Gastrocnemius medialis (tissue), 4 donors: Measurements from ENCODE around the gene MADD. TPM values are rescaled to one million over a fixed set of nuclear protein-coding genes. Genes with fewer than 3 reads are reported as not detected.

Experiments
- ATAC-seq, 2 donors: fragments of 150-250 bp; one replicate each; pipeline ENCODE4 v1.9.1; 2016
- DNase-seq, 2 donors: peaks; one replicate each; pipeline ENCODE4 v3.0.0-alpha.2; 2019
- H3K27ac ChIP-seq, 4 donors: fragments of 200-600 bp; sonication (generic); 1 replicate in 1 of 4; 2 replicates in 3 of 4; pipeline ENCODE4 v1.5.1; 2016 to 2018; ENCODE audit warnings: mild to moderate bottlenecking in 2 of 4, moderate library complexity in 1 of 4
- H3K27me3 ChIP-seq, 3 donors: fragments of 200-600 bp; sonication (generic) in 2 of 3; 1 replicate in 1 of 3; 2 replicates in 2 of 3; pipeline versions ENCODE4 v1.5.1 to v1.6.0; 2016 to 2019; ENCODE audit warnings: mild to moderate bottlenecking in 1 of 3, moderate library complexity in 1 of 3
- H3K36me3 ChIP-seq, 2 donors: fragments of 200-600 bp; sonication (generic) in 1 of 2; one replicate each; pipeline ENCODE4 v1.5.1; 2017 to 2018
- H3K4me1 ChIP-seq, 2 donors: fragments of 200-600 bp; sonication (generic) in 1 of 2; one replicate each; pipeline ENCODE4 v1.5.1; 2016 to 2017; ENCODE audit warnings: mild to moderate bottlenecking in 2 of 2
- H3K4me3 ChIP-seq, 4 donors: fragments of 200-600 bp; sonication (generic) in 3 of 4; 1 replicate in 1 of 4; 2 replicates in 3 of 4; pipeline ENCODE4 v1.5.1; 2016 to 2019; ENCODE audit warnings: mild to moderate bottlenecking in 2 of 4
- H3K9me3 ChIP-seq, 3 donors: fragments of 200-600 bp; sonication (generic) in 2 of 3; 1 replicate in 1 of 3; 2 replicates in 2 of 3; pipeline ENCODE4 v1.5.1; 2016 to 2019
- POLR2A ChIP-seq, 2 donors: fragments of 450-650 bp; IDR thresholded peaks; one replicate each; pipeline ENCODE4 v1.6.1; 2017; ENCODE audit warnings: antibody characterized with exemption in 2 of 2, mild to moderate bottlenecking in 2 of 2, moderate library complexity in 2 of 2
- in situ Hi-C, 4 donors: fragments of 200-750 bp; cut with MboI; loops; one replicate each; pipeline versions ENCODE4 v1.15.0 to v1.8.0; 2017; ENCODE audit warnings: low sequenced_read_pairs in 4 of 4
- intact Hi-C: fragments of 100-400 bp; cut with DNase I; formaldehyde crosslinking; loops from one replicate; pipeline ENCODE4 v1.15.1; 2023; ENCODE audit warnings: low total_unique reads
- total RNA-seq, 4 donors: library from RNA; depleted of rRNA; stranded (reverse); fragments of >200 nt; gene quantifications; one replicate each; pipeline versions ENCODE4 v1.1.0 to v1.2.3, GENCODE V29; 2016
- TF ChIP-seq, protein P1 (sequence below), 5 experiments: fragments of 450-650 bp in 3 of 5; fragments of 200-600 bp in 2 of 5; sonication (generic) in 2 of 5; IDR thresholded peaks in 4 of 5; conservative IDR thresholded peaks in 1 of 5; 1 replicate in 4 of 5; 2 replicates in 1 of 5; pipeline ENCODE4 v1.5.1; 2016 to 2019; ENCODE audit warnings: antibody characterized with exemption in 5 of 5, mild to moderate bottlenecking in 3 of 5, moderate library complexity in 3 of 5

The MADD gene
- total RNA-seq, 4 donors from 2014 or later: 39.4 to 47.9 (median 41.6) TPM

DNA sequence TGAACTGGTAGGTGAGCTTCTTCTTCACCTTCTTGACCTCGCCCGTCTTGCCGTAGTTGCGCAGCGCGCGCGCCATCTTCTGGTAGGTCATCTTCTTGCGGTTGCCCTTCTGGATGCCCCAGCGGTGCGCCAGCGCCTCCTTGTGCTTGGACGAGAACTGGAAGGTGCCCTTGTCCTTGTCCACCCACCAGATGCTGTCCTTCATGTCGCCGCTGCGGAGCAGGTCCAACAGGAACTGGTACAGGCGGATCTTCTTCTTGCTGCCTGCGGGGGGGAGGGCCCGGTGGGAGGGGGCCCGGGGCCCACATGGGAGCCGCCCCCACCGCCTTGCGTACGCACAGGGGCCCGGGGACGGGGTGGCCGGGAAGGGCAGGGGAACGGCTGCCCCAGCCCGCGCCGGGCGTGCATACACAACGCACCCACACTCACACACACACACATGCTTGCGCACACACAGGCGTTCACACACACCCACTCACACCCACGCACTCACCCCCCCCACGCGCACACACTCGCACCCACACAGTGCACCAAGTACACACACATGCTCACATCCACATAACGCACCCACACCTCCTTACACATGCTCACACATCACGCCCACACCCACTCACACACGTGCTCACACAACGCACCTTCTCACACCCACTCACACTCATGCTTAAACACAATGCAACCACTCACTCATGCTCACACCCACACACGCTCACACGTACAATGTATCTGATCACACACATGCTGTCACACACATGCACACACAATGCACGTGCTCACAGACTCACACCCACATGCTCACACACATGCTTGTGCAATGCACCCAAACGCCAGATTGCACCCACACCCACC, 85.6 kb downstream of the MADD start:
- ATAC-seq: peak; percentile 94 to 97
- intact Hi-C loops: loop anchor here (1.0 to 5.0 kb wide), 7 partner anchors 25 to 467 kb away; partner anchors contain the start of genes DDB2 and MADD
- in situ Hi-C loops: loop anchor here in 3 of 4 donors (10.0 to 25.0 kb wide), 4 partner anchors 101 to 468 kb away; partner anchors contain the start of genes ACP2 (in 2 of the 3), NR1H3 (in 1 of the 3) and PACSIN3 (in 1 of the 3)

DNA sequence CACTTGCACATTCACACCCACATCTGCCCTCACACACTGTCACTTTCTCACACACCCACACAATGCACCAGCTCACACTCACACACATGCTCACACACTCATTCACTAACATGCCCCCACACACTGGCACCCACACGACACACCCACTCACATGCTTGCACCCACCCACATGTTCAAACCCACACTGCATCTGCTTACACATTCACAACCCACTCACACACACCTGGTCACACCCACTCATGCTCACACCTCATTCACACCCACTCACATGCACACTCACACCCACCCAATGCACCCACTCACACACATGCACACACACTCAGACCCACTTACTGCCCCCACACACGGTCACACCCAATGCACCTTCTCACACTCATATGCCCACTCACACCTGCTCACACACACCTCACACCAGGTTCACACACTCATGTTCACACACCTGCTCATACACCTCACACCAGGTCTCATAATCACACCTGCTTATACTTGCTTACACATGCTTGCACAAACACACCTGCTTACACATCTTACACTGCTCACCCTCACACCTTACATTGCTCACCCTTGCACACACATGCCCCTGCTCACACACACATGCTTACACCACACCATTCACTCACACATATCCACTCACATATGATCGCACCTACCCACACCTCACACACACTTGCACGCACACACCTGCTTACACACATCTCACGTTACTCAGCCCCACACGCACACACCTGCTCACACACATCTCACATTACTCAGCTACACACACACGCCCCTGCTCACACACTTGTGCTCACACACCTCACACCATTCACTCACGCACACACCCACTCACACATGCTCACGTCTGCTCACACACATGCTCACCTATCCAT, 86.4 kb downstream of the MADD start:
- H3K27me3 ChIP-seq: no peaks in the 10 kb centered on the region
- no peak for DNase-seq
- H3K9me3 ChIP-seq: no peaks in the 10 kb centered on the region
- intact Hi-C loops (loop anchor here (5.0 kb wide), 1 partner anchor 194 kb away; no protein-coding TSS in a partner anchor), in situ Hi-C loops (loop anchor here in 3 of 4 donors (10.0 to 25.0 kb wide), 4 partner anchors 102 to 469 kb away; partner anchors contain the start of genes ACP2 (in 2 of the 3), NR1H3 (in 1 of the 3) and PACSIN3 (in 1 of the 3))
- peak overlapping the region in 1 of 4 donors; percentile 89 for H3K27ac ChIP-seq
- H3K4me1 ChIP-seq: peaks cover 10 to 11% of the 10 kb centered on the region in 2 donors
- H3K36me3 ChIP-seq: no peaks in the 10 kb centered on the region
- no peak for ATAC-seq
- TF ChIP-seq, protein P1, sequence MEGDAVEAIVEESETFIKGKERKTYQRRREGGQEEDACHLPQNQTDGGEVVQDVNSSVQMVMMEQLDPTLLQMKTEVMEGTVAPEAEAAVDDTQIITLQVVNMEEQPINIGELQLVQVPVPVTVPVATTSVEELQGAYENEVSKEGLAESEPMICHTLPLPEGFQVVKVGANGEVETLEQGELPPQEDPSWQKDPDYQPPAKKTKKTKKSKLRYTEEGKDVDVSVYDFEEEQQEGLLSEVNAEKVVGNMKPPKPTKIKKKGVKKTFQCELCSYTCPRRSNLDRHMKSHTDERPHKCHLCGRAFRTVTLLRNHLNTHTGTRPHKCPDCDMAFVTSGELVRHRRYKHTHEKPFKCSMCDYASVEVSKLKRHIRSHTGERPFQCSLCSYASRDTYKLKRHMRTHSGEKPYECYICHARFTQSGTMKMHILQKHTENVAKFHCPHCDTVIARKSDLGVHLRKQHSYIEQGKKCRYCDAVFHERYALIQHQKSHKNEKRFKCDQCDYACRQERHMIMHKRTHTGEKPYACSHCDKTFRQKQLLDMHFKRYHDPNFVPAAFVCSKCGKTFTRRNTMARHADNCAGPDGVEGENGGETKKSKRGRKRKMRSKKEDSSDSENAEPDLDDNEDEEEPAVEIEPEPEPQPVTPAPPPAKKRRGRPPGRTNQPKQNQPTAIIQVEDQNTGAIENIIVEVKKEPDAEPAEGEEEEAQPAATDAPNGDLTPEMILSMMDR (IDR thresholded peaks at IDR 0.05 in 4 of 5, conservative IDR thresholded peaks at IDR 0.05 in 1 of 5): no peak
- no peak for TF ChIP-seq POLR2A (IDR thresholded peaks at IDR 0.05)
- no peak overlapping the region for H3K4me3 ChIP-seq

More for the DNA sequence above, 85.6 kb downstream of the MADD start:
- Histone ChIP-seq H3K4me1 (peaks cover 10 to 11% of the 10 kb centered on the region in 2 donors), H3K36me3 (no peaks in the 10 kb centered on the region), H3K27ac (peak overlapping the region; percentile 80 to 92 (median 85)), H3K9me3 (no peaks in the 10 kb centered on the region), H3K27me3 (no peaks in the 10 kb centered on the region), H3K4me3 (peak overlapping the region; percentile 53 to 70 (median 60))
- TF ChIP-seq, protein P1 (IDR thresholded peaks at IDR 0.05 in 4 of 5, conservative IDR thresholded peaks at IDR 0.05 in 1 of 5): peak; percentile 92 to 98 (median 96)
- no peak for TF ChIP-seq POLR2A (IDR thresholded peaks at IDR 0.05)
- peak; percentile 93 to 97 for DNase-seq

DNA sequence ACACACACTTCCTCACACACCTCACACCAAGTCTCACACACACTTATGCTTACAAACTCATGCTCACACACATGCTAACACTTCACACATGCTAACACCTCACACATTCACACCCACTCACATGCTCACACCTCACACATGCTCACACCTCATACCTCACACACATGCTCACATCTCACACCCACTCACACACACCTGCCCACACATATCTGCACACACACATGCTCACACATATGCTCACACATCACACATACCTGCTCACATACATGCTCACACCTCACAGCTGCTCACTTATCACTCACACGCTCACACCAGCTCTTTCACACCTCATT, 87.0 kb downstream of the MADD start:
- H3K4me1 ChIP-seq: peaks cover 10 to 11% of the 10 kb centered on the region in 2 donors
- TF ChIP-seq, protein P1 (IDR thresholded peaks at IDR 0.05 in 4 of 5, conservative IDR thresholded peaks at IDR 0.05 in 1 of 5): no peak
- TF ChIP-seq POLR2A (IDR thresholded peaks at IDR 0.05): no peak
- intact Hi-C loops: loop anchor here (5.0 kb wide), 1 partner anchor 195 kb away; no protein-coding TSS in a partner anchor
- no peaks in the 10 kb centered on the region for H3K9me3 ChIP-seq
- DNase-seq (no peak), ATAC-seq (no peak)
- no peaks in the 10 kb centered on the region for H3K27me3 ChIP-seq
- H3K36me3 ChIP-seq: no peaks in the 10 kb centered on the region
- in situ Hi-C loops: loop anchor here in 3 of 4 donors (10.0 to 25.0 kb wide), 4 partner anchors 102 to 470 kb away; partner anchors contain the start of genes ACP2 (in 2 of the 3), NR1H3 (in 1 of the 3) and PACSIN3 (in 1 of the 3)
- H3K27ac ChIP-seq: no peak overlapping the region
- H3K4me3 ChIP-seq: no peak overlapping the region

DNA sequence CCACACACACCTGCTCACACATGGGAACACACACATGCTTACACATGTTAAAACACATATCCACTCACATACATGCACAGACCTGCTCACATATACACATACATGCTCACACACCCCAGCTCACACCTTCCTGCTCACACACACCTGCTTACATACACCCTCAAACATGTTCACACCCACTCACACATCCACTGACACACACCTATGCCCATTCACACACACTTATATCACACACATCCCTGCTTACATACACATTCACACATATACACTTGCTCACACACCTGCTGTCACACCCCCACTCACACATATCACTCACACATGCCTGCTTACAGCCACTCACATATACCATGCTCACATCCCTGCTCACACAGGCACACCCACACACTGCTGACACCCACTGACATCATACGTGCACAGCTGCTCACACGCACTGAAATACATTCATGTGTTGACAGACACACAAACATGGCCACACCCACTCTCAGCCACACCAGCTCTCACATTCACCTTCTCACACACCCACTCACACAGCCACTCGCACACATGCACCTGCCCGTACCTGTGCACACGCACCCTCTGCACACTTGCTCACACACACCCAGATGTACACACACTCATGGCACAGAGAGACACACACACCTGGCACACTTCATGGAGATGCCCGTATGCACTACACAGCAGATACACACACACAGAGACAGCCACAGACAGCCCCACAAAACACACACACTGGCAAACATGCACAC, 88.2 kb downstream of the MADD start:
- Histone ChIP-seq H3K36me3 (no peaks in the 10 kb centered on the region), H3K4me1 (peaks cover 6 to 11% of the 10 kb centered on the region in 2 donors), H3K9me3 (no peaks in the 10 kb centered on the region), H3K4me3 (no peak overlapping the region), H3K27me3 (no peaks in the 10 kb centered on the region), H3K27ac (no peak overlapping the region)
- ATAC-seq: no peak
- in situ Hi-C loops: loop anchor here in 3 of 4 donors (10.0 to 25.0 kb wide), 4 partner anchors 103 to 471 kb away; partner anchors contain the start of genes ACP2 (in 2 of the 3), NR1H3 (in 1 of the 3) and PACSIN3 (in 1 of the 3)
- intact Hi-C loops: loop anchor here (5.0 kb wide), 1 partner anchor 196 kb away; no protein-coding TSS in a partner anchor
- TF ChIP-seq, protein P1 (IDR thresholded peaks at IDR 0.05 in 4 of 5, conservative IDR thresholded peaks at IDR 0.05 in 1 of 5): no peak
- no peak for TF ChIP-seq POLR2A (IDR thresholded peaks at IDR 0.05)
- no peak for DNase-seq
